HUES6 (cell line): Measurements from ENCODE around the gene OGG1.
A peak's percentile ranks its signal among the peaks of the same experiment; 100 is the strongest.
"Not testable (repeated sequence)": the region's sequence is repeated elsewhere in the genome, so short reads cannot be mapped to it uniquely, and the experiment has no call there.

Source experiments
- H3K27ac ChIP-seq: 2 replicates; pipeline ENCODE4 v1.7.0; 2013; ENCODE audit warnings: low read depth, mild to moderate bottlenecking, low read length, inconsistent platforms
- H3K27me3 ChIP-seq: 2 replicates; pipeline ENCODE4 v1.6.1; 2013; ENCODE audit warnings: low read length; ENCODE audit not compliant: control insufficient read depth, insufficient read depth
- H3K36me3 ChIP-seq: 2 replicates; pipeline ENCODE4 v1.6.1; 2013; ENCODE audit warnings: low read length; ENCODE audit not compliant: control insufficient read depth, insufficient read depth
- H3K4me1 ChIP-seq: 2 replicates; pipeline ENCODE4 v1.6.1; 2013; ENCODE audit warnings: low read length; ENCODE audit not compliant: control insufficient read depth, insufficient read depth
- H3K4me3 ChIP-seq: 2 replicates; pipeline ENCODE4 v1.5.1; 2013; ENCODE audit warnings: low read depth, low read length
- H3K9ac ChIP-seq: one replicate; pipeline ENCODE4 v1.6.1; 2013; ENCODE audit warnings: mild to moderate bottlenecking, low read length
- H3K9me3 ChIP-seq: 2 replicates; pipeline ENCODE4 v1.6.1; 2013; ENCODE audit warnings: low read depth, low read length; ENCODE audit not compliant: control insufficient read depth, insufficient read depth

Gene OGG1

GRCh38 chr3:9767418-9767817 lies 17.7 kb downstream of the OGG1 start:
- Histone ChIP-seq H3K9me3 (no peaks in the 10 kb centered on the region), H3K27ac (no peak overlapping the region), H3K4me1 (peaks cover 16% of the 10 kb centered on the region), H3K27me3 (peaks cover 11% of the 10 kb centered on the region), H3K9ac (no peak overlapping the region), H3K36me3 (no peaks in the 10 kb centered on the region), H3K4me3 (no peak overlapping the region)

GRCh38 chr3:9768141-9768775 lies 18.5 kb downstream of the OGG1 start:
- H3K9ac ChIP-seq, result no peak overlapping the region
- no peak overlapping the region for H3K4me3 ChIP-seq
- H3K27me3 ChIP-seq, result peaks cover 11% of the 10 kb centered on the region
- no peaks in the 10 kb centered on the region for H3K9me3 ChIP-seq
- H3K36me3 ChIP-seq, result no peaks in the 10 kb centered on the region
- no peak overlapping the region for H3K27ac ChIP-seq
- H3K4me1 ChIP-seq, result peaks cover 16% of the 10 kb centered on the region

DNA sequence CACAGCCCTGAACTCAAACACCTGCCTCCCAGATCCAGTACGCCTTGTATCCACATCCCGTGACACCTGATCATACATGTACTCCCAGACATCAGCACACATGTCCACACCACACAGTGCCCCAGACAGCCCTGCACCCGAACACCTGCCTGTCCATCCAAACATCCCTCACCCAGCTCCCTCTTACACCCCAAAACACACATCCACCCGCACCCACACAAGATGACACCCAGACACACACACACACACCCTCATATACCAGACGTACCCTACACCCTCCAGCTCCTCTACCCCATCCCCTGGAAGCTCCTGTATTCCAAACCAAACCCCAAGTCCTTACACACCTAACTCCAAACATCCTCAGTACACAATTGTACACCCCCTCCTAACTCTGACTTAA lies 19.3 kb downstream of the OGG1 start:
- Histone ChIP-seq H3K27ac (no peak overlapping the region), H3K36me3 (no peaks in the 10 kb centered on the region), H3K9ac (no peak overlapping the region), H3K4me3 (peak overlapping the region; percentile 71), H3K27me3 (peaks cover 11% of the 10 kb centered on the region), H3K4me1 (peaks cover 16% of the 10 kb centered on the region), H3K9me3 (no peaks in the 10 kb centered on the region)

GRCh38 chr3:9769426-9770275 lies 19.9 kb downstream of the OGG1 start, which contains the start of gene CAMK1:
Gene CAMK1, minus strand, starts transcription at chr3:9769947. Its CDS starts 2,198 bp downstream, at chr3:9767749.
- H3K27me3 ChIP-seq, result peaks cover 11% of the 10 kb centered on the region
- no peaks in the 10 kb centered on the region for H3K9me3 ChIP-seq
- H3K4me1 ChIP-seq, result peaks cover 16% of the 10 kb centered on the region
- peak within 1 kb of the TSS; percentile 49 for H3K9ac ChIP-seq
- H3K36me3 ChIP-seq, result no peaks in the 10 kb centered on the region
- no peak within 1 kb of the TSS for H3K27ac ChIP-seq
- H3K4me3 ChIP-seq, result peak within 1 kb of the TSS; percentile 71

GRCh38 chr3:9770276-9770812 lies 20.6 kb downstream of the OGG1 start:
- Histone ChIP-seq H3K36me3 (no peaks in the 10 kb centered on the region), H3K9ac (peak overlapping the region; percentile 49), H3K4me3 (peak overlapping the region; percentile 71), H3K27me3 (peaks cover 11% of the 10 kb centered on the region), H3K4me1 (peaks cover 16% of the 10 kb centered on the region), H3K9me3 (no peaks in the 10 kb centered on the region), H3K27ac (no peak overlapping the region)

DNA sequence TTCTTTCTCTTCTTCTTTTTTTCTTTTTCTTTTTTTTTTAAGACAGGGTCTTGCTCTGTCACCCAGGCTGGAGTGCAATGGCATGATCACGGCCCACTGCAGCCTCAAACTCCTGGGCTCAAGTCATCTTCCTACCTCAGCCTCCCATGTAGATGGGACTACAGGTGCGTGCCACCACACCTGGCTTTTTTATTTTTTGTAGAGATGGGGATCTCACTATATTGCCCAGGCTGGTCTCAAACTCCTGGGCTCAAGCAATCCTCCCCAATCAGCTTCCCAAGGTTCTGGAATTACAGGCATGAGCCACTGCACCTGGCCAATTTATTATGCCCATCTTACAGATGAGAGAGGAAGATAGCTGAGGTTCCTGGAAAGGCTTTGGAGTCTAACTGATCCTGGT lies 21.3 kb downstream of the OGG1 start:
- H3K9me3 ChIP-seq, H3K4me3 ChIP-seq, H3K9ac ChIP-seq, H3K36me3 ChIP-seq, H3K27ac ChIP-seq: not testable (repeated sequence)
- Histone ChIP-seq H3K4me1 (peaks cover 15% of the 10 kb centered on the region), H3K27me3 (peaks cover 11% of the 10 kb centered on the region)

GRCh38 chr3:9776896-9777693 lies 27.3 kb downstream of the OGG1 start:
- Histone ChIP-seq H3K36me3 (peaks cover 22% of the 10 kb centered on the region), H3K4me3 (no peak overlapping the region), H3K27ac (no peak overlapping the region), H3K27me3 (no peaks in the 10 kb centered on the region), H3K4me1 (no peaks in the 10 kb centered on the region), H3K9ac (no peak overlapping the region), H3K9me3 (no peaks in the 10 kb centered on the region)

DNA sequence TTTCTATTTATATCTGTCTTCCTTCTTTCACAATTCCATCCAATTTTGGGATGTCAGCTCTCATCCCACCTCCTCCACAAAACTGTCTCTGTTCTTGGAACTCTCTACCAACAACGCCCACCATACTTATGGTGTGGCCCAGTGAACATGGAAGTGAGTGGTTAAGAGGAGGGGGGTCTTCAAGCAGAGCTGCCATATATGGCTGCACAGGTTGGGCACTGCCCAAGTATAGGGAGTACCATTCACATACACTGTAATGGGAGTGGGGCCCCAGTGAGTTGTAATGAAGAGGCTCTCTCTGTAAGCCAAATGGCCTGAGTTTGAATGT lies 27.9 kb downstream of the OGG1 start:
- Histone ChIP-seq H3K36me3 (peaks cover 27% of the 10 kb centered on the region), H3K4me3 (no peak overlapping the region), H3K9ac (no peak overlapping the region), H3K4me1 (no peaks in the 10 kb centered on the region), H3K27ac (no peak overlapping the region), H3K27me3 (no peaks in the 10 kb centered on the region), H3K9me3 (no peaks in the 10 kb centered on the region)

GRCh38 chr3:9778143-9779074 lies 28.7 kb downstream of the OGG1 start:
- H3K4me3 ChIP-seq, result no peak overlapping the region
- H3K4me1 ChIP-seq, result no peaks in the 10 kb centered on the region
- H3K36me3 ChIP-seq, result peaks cover 33% of the 10 kb centered on the region
- H3K27ac ChIP-seq, result no peak overlapping the region
- no peaks in the 10 kb centered on the region for H3K9me3 ChIP-seq
- no peaks in the 10 kb centered on the region for H3K27me3 ChIP-seq
- no peak overlapping the region for H3K9ac ChIP-seq

DNA sequence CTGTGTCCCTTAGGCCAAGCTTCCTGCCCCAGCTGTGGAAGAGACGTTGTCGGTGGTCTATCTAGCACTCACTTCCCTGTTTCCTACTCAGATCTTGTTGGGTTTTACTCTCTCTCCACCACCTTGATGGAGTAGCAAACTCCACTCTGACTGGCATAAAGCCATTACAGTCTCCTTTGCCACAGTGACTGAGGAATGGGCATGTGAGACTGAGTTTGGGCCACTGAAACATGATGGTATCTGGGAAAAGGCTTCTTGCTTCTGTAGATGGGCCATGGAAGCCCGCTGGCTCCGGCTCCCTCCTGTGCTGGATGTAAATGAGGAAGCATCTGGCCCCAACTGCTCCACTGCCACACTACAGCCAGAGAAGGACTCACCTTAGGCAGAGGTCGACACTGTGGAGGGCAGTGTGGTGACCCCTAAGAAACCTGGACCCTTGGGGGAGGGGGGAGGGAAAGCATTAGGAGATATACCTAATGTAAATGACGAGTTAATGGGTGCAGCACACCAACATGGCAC lies 29.4 kb downstream of the OGG1 start:
- H3K27ac ChIP-seq, result no peak overlapping the region
- H3K4me1 ChIP-seq, result no peaks in the 10 kb centered on the region
- H3K27me3 ChIP-seq, result no peaks in the 10 kb centered on the region
- no peak overlapping the region for H3K4me3 ChIP-seq
- no peaks in the 10 kb centered on the region for H3K9me3 ChIP-seq
- H3K9ac ChIP-seq, result no peak overlapping the region
- peaks cover 39% of the 10 kb centered on the region for H3K36me3 ChIP-seq
